ENCODE data around the gene TRIM7.

TRIM7 gene

DNA sequence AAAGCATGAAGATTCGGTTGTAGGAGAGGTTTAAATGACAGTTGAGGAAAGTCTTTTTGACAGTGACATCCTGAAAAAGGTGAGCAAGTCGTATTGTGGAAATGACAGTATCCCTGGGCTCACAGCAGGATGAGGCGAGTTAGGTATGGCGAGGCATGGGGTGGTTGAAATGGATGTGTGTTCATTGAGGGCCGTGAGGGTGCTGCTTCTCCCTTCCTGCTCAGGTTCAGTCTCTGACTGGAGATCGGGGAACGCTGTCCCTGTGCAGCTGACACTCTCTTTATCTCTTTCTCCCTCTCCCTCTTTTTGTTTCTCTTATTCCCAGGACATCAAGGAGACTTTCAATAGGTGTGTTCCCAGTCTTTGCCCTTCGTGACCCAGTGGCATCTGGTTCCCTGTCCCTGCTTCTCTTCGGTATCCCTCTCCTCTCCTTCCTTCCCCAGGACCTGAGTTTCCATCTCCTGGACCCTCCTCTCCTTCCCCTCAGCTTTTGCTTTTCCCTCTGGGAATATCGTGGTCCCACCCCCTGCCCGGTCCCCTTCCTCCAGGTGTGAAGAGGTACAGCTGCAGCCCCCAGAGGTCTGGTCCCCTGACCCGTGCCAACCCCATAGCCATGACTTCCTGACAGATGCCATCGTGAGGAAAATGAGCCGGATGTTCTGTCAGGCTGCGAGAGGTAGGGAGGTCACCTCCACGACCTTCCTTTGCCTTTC is 28.2 kb upstream of the TRIM7 start:
- H3F3A ChIP-seq (ENCODE audit: control insufficient read depth, insufficient read depth), result peaks cover 44% of the 10 kb centered on the region
- no peak overlapping the region for H3K4me3 ChIP-seq (ENCODE audit: low read length)
- H4K20me1 ChIP-seq (ENCODE audit: control insufficient read depth, insufficient read depth, low read depth, low read length), result peaks cover 8% of the 10 kb centered on the region
- H3K79me2 ChIP-seq (ENCODE audit: control insufficient read depth, low read length), result peaks cover 11% of the 10 kb centered on the region
- peaks cover 22% of the 10 kb centered on the region for H3K4me1 ChIP-seq (ENCODE audit: control insufficient read depth, low read length)
- peaks cover 74% of the 10 kb centered on the region for H3K36me3 ChIP-seq (ENCODE audit: control insufficient read depth, low read length)
- no peak overlapping the region for H3K27ac ChIP-seq (ENCODE audit: low read depth, low read length)
- no peak for TF ChIP-seq EZH2phosphoT487 (IDR thresholded peaks at IDR 0.05; ENCODE audit: borderline replicate concordance, low read length)
- TF ChIP-seq, protein P1, sequence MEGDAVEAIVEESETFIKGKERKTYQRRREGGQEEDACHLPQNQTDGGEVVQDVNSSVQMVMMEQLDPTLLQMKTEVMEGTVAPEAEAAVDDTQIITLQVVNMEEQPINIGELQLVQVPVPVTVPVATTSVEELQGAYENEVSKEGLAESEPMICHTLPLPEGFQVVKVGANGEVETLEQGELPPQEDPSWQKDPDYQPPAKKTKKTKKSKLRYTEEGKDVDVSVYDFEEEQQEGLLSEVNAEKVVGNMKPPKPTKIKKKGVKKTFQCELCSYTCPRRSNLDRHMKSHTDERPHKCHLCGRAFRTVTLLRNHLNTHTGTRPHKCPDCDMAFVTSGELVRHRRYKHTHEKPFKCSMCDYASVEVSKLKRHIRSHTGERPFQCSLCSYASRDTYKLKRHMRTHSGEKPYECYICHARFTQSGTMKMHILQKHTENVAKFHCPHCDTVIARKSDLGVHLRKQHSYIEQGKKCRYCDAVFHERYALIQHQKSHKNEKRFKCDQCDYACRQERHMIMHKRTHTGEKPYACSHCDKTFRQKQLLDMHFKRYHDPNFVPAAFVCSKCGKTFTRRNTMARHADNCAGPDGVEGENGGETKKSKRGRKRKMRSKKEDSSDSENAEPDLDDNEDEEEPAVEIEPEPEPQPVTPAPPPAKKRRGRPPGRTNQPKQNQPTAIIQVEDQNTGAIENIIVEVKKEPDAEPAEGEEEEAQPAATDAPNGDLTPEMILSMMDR (IDR thresholded peaks at IDR 0.05; ENCODE audit: low read depth, low read length, poor library complexity, severe bottlenecking), result no peak
- no peaks in the 10 kb centered on the region for H3K9me3 ChIP-seq (ENCODE audit: control insufficient read depth, insufficient read depth, low read length)
- H3K4me2 ChIP-seq (ENCODE audit: low read length), result no peak overlapping the region
- H3K9me2 ChIP-seq (replicated peaks; ENCODE audit: control insufficient read depth, low read length), result no peaks in the 10 kb centered on the region
- no peaks in the 10 kb centered on the region for H3K27me3 ChIP-seq (ENCODE audit: control insufficient read depth, low read length)

DNA sequence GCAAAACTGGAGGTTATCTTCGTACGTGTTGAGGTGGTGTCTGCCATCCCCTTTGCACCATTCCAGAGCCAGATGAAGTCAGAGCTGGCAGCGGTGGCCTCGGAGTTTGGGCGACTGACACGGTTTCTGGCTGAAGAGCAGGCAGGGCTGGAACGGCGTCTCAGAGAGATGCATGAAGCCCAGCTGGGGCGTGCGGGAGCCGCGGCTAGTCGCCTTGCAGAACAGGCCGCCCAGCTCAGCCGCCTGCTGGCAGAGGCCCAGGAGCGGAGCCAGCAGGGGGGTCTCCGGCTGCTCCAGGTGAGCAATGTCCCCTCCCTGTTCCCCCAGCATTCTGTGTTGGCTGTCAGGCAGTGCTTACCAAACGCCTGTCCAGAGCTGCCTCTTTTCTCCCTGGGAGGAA is 27.6 kb upstream of the TRIM7 start:
- H3K27ac ChIP-seq (ENCODE audit: low read depth, low read length), result no peak overlapping the region
- no peaks in the 10 kb centered on the region for H3K9me3 ChIP-seq (ENCODE audit: control insufficient read depth, insufficient read depth, low read length)
- H3K4me1 ChIP-seq (ENCODE audit: control insufficient read depth, low read length), result peaks cover 22% of the 10 kb centered on the region
- no peaks in the 10 kb centered on the region for H3K27me3 ChIP-seq (ENCODE audit: control insufficient read depth, low read length)
- TF ChIP-seq, protein P1 (IDR thresholded peaks at IDR 0.05; ENCODE audit: low read depth, low read length, poor library complexity, severe bottlenecking), result no peak
- no peak for TF ChIP-seq EZH2phosphoT487 (IDR thresholded peaks at IDR 0.05; ENCODE audit: borderline replicate concordance, low read length)
- no peak overlapping the region for H3K4me2 ChIP-seq (ENCODE audit: low read length)
- peaks cover 14% of the 10 kb centered on the region for H3K79me2 ChIP-seq (ENCODE audit: control insufficient read depth, low read length)
- H3K4me3 ChIP-seq (ENCODE audit: low read length), result no peak overlapping the region
- no peaks in the 10 kb centered on the region for H3K9me2 ChIP-seq (replicated peaks; ENCODE audit: control insufficient read depth, low read length)
- peaks cover 70% of the 10 kb centered on the region for H3K36me3 ChIP-seq (ENCODE audit: control insufficient read depth, low read length)
- H3F3A ChIP-seq (ENCODE audit: control insufficient read depth, insufficient read depth), result peaks cover 38% of the 10 kb centered on the region
- H4K20me1 ChIP-seq (ENCODE audit: control insufficient read depth, insufficient read depth, low read depth, low read length), result peaks cover 1% of the 10 kb centered on the region; the same call in 1 of the 2 replicates

DNA sequence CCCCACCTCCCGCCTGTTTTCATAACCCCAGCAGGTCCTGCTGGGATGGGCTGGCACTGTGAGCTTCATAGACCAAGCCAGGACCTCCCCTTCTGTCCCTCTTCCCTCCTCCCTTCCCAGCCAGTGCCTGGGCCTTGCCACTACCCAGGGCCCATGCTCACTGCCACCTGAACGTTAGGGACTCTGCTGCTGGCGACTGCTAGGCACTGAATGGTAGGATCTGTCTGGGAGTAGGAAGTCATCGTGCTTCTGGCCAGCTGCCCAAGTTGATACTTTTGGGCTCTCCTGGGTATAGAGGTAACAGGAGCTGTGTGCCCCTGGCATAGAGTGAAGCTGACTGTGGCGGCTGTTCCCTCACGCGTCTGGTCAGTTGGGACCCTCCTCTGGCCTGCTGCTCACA is 26.4 kb upstream of the TRIM7 start:
- Histone ChIP-seq H3K9me3 (ENCODE audit: control insufficient read depth, insufficient read depth, low read length) (no peaks in the 10 kb centered on the region), H4K20me1 (ENCODE audit: control insufficient read depth, insufficient read depth, low read depth, low read length) (no peaks in the 10 kb centered on the region), H3F3A (ENCODE audit: control insufficient read depth, insufficient read depth) (peaks cover 26% of the 10 kb centered on the region), H3K36me3 (ENCODE audit: control insufficient read depth, low read length) (peaks cover 64% of the 10 kb centered on the region), H3K9me2 (replicated peaks; ENCODE audit: control insufficient read depth, low read length) (no peaks in the 10 kb centered on the region), H3K4me3 (ENCODE audit: low read length) (no peak overlapping the region), H3K27ac (ENCODE audit: low read depth, low read length) (no peak overlapping the region), H3K27me3 (ENCODE audit: control insufficient read depth, low read length) (no peaks in the 10 kb centered on the region), H3K4me1 (ENCODE audit: control insufficient read depth, low read length) (peaks cover 22% of the 10 kb centered on the region), H3K79me2 (ENCODE audit: control insufficient read depth, low read length) (peaks cover 20% of the 10 kb centered on the region), H3K4me2 (ENCODE audit: low read length) (no peak overlapping the region)
- TF ChIP-seq EZH2phosphoT487 (IDR thresholded peaks at IDR 0.05; ENCODE audit: borderline replicate concordance, low read length), result no peak
- TF ChIP-seq, protein P1 (IDR thresholded peaks at IDR 0.05; ENCODE audit: low read depth, low read length, poor library complexity, severe bottlenecking), result no peak
